IPS-NIHi7 (cell line): ENCODE results near the gene TREML1.
"Not testable (repeated sequence)": the region's sequence is repeated elsewhere in the genome, so short reads cannot be mapped to it uniquely, and the experiment has no call there.

Source experiments
- DNase-seq: peaks from one replicate; pipeline ENCODE4 v3.0.0; 2012; ENCODE audit warnings: mixed read lengths; ENCODE audit errors: extremely low spot score

The TREML1 gene

DNA sequence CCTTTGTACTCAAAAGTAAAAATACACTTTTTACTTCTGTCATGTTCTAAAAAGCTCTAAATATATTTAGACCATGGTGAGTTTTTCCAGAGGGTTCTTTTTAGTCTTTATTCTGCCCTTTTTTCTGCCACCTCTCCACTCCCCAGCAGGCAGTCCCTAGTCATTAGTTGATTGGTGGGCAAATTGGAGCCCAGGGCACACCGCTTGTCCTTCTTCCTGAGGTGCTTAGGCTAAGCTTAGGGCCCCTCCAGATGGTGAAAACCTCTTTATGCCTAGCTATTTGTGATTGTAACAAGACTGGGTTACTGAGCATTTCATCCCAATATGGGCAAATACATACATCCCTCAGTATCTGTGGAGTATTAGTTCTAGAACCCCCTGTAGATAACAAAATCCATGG lies 6.2 kb downstream of the TREML1 start:
- no peak for DNase-seq

DNA sequence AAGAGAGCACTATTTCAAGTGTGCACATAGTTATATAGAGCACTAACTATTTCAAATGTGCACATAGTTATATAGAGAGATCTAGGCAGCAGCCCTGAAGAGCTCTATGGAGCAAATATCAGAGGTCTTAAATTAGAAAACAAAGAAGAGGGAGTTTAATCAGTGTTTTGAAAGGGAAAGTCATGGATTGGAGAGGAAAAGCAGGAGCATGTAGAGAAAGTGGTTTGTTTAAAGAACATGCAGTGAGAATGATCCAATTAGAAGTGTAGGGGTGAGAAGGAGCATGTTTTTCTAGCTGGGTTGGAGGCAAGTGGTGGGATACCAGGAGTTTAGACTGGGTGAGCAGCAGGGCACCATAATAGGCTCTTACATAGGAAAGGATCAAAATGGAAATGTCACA lies 17.2 kb downstream of the TREML1 start:
- no peak for DNase-seq

DNA sequence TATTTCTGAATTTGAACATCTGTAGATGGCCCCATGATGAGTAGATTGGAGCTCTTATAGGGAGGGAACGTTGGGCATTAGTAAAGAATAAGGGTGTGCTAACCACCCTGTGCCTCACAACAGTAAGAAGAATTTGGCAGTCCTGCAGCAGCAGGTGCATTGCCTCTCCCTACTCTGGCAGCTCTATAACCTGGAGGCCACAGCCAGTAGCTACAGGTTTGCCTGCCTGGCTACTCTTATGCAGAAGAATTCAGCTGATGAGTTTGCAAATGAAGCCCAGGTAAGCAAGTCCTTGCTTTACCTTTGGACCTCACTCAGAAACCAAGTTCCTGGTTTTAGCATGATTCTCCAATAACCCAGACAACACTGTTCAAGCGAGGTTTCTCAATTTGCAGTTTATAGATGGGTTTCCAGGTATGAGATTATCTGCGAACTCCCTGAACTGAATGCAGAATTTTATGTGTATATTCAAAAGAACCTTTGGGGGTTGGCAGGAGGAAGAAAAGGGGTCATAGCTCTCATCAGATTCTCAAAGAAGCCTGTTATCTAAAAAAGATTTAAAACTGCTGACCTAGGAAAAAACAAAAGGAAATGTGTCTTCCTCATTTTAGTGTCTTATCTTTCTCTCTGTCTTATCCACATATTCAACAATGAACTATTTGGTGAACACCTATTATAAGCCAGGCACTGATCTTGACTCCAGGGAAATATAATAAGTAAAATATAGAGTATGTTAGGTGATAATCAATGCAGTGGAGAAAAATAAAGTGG lies 18.9 kb downstream of the TREML1 start:
- DNase-seq = peak; percentile 32

DNA sequence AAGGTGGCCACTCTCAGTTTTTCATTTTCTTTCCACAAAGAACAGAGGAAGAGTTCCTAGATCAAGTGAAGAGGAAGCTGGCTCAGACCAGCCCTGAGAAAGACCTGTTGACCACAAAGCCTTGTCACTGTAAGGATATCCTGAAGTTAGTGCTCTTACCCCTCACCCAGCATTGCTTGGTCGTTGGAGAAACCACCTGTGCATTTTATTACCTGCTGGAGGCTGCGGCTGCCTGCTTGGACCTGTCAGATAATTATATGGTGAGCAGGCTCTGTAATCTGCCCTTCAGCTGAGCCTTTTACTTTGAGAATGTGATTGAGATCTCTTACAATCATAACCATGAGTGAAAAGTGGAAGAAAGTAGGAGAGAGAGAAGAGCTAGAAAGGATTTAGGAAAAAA lies 21.9 kb downstream of the TREML1 start:
- no peak for DNase-seq

DNA sequence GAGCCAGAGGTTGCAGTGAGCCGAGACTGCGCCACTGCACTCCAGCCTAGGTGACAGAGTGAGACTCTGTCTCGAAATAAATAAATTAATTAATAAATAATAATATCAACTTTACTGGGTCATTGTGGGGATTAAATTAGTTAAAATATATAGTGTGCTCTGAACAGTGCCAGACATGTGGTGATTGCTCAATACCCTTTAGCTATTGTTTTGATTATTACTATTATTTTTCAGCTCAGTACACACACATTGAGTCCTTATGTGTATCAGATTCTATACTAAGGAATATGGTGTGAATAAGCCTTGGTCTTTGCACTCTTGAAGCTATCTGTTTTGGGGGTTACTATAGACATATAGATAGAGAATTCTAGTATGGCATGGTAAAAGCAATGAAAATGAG lies 28.9 kb downstream of the TREML1 start:
- no peak for DNase-seq

DNA sequence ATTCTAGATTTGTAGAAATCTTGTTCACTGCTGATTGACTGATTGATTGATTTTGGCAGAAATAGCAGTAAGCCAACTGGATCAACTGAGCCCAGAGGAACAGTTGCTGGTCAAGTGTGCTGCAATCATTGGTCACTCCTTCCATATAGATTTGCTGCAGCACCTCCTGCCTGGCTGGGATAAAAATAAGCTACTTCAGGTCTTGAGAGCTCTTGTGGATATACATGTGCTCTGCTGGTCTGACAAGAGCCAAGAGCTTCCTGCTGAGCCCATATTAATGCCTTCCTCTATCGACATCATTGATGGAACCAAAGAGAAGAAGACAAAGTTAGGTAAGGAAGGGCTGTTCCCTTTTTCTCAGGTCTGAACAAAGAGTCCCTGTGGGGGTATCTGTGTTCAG lies 31.2 kb downstream of the TREML1 start:
- DNase-seq = no peak

DNA sequence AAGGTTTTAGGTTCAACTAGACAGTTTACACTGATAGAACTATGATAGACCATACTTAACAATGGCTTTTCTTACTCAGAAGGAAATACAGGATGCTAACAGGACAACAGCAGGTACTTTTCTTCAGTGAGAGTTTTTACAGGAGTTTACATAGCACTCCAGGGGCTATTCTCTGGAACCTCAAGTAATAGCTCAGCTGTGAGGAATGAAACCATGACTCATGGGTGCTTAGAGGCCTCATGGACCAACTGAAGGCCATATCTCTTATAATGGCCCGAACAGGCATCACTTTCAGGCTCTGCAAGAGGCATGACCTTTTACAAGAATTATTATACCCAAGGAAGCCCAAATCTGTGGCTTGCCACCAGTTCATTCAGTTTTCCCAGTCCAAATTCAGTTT lies 31.8 kb downstream of the TREML1 start:
- no peak for DNase-seq

DNA sequence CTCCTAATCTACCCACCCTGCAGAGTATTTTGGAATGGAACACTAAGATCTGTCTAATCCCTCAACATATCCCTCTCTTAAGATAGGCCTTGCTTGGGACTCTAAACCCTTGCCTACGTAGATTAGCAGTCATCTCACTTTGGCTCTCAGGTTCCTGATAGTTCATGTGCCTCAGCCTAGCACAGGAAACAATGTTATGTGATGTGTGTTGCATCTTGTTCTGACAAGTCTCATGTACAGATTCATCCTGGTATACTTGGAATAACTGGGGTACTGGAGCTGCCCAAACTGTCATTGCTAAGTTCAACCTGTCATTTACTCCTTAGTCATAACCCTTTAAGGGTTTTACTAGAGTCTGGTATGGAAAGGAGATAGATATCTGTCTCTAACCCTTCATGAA lies 34.1 kb downstream of the TREML1 start:
- no peak for DNase-seq

DNA sequence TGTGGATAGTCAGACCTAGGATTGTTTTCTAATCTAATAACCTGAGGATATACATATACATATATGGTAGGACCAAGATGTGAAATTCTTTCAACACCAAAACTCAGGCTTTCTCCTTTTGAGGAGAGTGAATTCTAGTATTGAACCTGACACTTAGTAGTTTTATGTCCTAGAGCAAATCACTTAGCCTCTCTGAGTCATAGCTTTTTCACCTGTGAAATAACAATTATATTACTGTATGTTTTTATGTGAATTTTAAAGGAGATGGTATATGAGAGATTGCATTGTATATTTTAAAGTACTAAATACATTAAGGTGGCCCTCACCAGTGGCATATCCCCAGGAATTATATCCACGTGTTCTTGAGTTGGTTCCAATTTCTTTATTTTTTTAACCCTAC lies 34.6 kb downstream of the TREML1 start:
- no peak for DNase-seq

DNA sequence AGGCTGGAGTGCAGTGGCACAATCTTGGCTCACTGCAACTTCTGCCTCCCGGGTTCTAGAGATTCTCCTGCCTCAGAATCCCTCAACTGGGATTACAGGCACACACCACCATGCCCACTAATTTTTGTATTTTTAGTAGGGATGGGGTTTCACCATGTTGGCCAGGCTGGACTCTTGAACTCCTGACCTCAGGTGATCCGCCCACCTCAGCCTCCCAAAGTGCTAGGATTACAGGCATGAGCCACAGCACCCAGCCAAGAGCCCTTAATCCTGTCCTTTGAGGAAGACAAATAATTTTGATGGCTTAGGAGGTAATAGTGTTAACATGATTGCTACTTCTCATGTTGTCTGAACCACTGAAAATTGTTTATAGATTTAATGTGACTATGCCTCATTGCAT lies 39.1 kb downstream of the TREML1 start:
- DNase-seq = not testable (repeated sequence)

DNA sequence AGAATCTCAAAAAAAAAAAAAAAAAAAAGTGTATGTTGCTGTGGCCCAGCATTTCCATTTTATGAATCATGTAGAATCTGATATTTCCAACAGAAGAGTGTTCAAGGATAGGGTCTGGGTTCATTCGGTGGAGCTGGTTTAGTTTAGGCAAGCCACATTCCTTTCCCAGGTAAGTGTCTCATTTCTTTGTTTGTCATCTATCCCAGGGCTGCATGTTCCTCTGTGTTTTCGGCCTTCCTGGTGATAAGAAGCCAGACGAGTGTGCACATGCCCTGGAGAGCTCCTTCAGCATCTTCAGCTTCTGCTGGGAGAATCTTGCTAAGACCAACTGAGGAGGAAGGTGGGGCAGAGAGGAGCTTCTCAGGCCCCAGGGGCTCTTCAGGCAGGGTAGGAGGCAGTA lies 43.1 kb downstream of the TREML1 start:
- DNase-seq = no peak

DNA sequence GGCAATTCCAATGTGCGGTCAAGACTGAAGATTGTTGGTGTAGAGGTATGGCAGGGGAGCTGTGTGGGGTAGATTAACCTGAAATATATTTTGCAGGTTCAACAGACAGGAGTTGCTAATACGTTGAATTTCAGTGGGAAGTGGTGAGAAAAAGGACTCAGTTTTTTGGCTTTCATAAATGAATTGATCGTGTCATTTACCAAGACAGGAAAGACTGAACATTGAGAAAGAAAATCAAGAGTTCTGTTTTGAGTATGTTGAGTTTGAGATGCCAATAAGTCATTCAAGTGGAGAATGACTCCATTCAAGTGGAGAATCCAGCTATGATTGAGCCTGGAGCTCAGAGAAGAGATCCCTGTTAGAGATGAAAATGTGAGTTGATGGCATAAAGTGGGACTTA lies 50.3 kb downstream of the TREML1 start:
- DNase-seq = no peak

DNA sequence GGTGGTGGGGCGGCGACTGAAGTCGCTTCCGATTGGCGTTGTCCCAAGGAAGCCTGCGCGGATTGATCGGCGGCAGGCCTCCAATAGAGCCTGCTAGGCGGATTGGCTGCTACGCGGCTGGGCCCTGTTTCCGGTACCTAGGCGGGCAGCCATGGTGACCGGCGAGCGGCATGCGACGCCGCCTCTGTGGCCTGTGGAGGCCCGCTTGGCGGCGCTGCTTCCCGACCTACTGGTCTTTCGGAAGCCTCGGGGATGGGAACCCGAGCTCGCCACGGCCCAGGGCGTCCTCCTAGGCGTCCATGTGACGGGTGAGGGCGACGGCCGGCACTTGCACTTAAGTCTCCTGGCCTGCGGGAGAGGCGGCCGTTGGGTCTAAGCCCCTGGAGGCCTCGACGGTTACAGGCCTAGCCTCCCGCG lies 53.3 kb downstream of the TREML1 start:
- peak; percentile 79 for DNase-seq
